VCaP (cell line): Measurements from ENCODE around the gene TEK.

ENCODE experiments used
- H3K27ac ChIP-seq: fragments of 450-650 bp; 2 replicates; pipeline ENCODE4 v1.5.1; 2017
- TF ChIP-seq, protein P1 (sequence below): fragments of 450-650 bp; conservative IDR thresholded peaks from 2 replicates; pipeline ENCODE4 v1.5.1; 2017; ENCODE audit warnings: mild to moderate bottlenecking, moderate library complexity

Gene TEK

DNA sequence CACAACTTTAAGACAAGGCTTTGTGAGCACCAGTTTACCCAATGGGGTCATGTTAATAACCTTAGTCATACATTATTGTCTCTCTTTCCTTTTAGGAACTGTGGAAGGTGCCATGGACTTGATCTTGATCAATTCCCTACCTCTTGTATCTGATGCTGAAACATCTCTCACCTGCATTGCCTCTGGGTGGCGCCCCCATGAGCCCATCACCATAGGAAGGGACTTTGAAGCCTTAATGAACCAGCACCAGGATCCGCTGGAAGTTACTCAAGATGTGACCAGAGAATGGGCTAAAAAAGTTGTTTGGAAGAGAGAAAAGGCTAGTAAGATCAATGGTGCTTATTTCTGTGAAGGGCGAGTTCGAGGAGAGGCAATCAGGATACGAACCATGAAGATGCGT, 48.7 kb downstream of the TEK start:
- H3K27ac ChIP-seq: no peak overlapping the region
- TF ChIP-seq, protein P1, sequence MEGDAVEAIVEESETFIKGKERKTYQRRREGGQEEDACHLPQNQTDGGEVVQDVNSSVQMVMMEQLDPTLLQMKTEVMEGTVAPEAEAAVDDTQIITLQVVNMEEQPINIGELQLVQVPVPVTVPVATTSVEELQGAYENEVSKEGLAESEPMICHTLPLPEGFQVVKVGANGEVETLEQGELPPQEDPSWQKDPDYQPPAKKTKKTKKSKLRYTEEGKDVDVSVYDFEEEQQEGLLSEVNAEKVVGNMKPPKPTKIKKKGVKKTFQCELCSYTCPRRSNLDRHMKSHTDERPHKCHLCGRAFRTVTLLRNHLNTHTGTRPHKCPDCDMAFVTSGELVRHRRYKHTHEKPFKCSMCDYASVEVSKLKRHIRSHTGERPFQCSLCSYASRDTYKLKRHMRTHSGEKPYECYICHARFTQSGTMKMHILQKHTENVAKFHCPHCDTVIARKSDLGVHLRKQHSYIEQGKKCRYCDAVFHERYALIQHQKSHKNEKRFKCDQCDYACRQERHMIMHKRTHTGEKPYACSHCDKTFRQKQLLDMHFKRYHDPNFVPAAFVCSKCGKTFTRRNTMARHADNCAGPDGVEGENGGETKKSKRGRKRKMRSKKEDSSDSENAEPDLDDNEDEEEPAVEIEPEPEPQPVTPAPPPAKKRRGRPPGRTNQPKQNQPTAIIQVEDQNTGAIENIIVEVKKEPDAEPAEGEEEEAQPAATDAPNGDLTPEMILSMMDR: no peak

DNA sequence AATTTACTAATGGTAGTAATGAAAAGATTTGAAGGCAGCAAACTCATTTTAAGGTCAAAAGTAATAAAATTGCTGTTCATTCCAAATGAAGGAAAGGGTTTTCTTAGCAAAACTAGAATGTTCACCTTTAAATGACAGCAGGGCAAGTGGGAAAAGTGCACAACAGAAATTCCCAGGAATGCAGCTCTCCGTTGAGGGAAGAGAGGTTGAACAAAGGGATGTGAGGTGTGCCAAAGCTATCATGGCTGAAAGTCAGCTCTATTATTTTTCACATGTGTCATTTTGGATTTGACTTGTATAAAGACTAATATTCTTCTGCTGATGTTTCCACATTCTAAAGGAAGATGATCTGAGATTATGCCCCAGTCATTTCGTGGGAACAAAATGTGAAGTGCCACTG, 51.6 kb downstream of the TEK start:
- TF ChIP-seq, protein P1: no peak
- no peak overlapping the region for H3K27ac ChIP-seq

DNA sequence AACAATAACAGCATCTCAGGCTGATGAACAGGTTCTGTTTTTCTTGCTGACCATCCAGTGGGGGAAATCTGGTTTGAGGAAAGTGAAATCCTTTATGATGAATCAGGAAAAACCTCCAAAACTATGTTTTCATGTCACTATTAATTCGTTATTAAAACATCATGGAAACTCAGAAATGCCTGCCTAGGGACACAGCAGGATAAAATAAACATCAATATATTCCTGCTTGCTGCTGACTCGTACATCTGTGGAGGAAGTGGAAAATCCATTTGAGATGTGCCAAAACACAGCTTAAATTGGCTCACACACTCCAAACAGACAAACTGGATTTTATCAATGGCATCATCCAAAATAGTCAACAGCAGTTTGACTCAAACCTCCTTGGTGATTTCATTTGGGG, 53.0 kb downstream of the TEK start:
- H3K27ac ChIP-seq: no peak overlapping the region
- TF ChIP-seq, protein P1: no peak

DNA sequence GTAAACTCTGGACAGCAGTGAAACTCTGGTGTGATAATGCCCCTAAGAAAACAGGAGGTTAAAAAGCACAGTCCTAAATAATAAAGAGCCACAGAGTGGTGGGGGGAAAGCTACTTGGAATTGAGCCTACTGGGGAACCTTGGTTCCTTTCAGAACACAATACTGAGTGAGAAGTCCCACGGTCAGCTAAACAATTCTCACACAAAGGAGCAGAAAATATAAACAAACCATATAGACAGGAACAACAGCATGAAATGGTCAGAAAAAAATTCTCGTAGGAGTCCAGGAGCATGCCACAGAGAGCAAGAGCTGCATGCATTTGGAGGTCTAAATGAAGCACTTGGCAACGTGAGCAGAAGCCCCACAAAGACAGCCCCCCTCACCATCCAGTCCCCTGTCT, 56.0 kb downstream of the TEK start:
- TF ChIP-seq, protein P1: no peak
- H3K27ac ChIP-seq: no peak overlapping the region

DNA sequence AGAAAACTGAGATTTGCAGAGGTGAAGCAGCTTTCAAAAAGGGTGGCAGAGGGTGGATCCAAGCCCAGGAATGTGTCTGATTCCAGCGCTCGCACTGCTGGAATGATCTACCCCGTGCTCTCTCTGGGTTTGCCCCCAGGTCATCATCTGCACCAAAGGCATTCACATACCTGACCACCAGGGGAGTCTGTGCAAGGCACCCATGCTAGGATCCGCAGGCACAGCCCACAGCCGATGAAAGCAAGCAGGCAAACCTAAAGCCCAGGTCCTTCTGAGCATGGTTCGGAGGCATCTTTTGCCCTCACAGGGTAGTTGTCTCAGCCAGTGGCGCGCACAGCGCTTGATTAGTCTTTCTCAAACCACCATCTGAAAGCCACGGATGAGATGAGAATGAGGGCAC, 56.6 kb downstream of the TEK start:
- TF ChIP-seq, protein P1: peak; percentile 45
- H3K27ac ChIP-seq: no peak overlapping the region

DNA sequence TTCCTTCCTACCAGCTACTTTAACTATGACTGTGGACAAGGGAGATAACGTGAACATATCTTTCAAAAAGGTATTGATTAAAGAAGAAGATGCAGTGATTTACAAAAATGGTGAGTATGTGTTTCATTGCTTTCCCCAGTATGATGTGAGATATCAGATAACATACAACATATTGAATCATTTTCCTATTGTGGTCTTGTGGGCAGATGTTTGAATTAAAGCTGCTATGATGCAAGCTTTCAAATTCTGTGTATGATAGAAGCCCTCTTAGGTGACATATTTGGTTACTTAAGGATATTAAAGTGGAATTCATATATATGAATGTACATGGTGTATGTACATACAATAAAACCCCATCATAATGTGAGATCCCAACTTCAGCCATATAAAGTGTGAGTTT, 59.5 kb downstream of the TEK start:
- TF ChIP-seq, protein P1: no peak
- H3K27ac ChIP-seq: no peak overlapping the region

DNA sequence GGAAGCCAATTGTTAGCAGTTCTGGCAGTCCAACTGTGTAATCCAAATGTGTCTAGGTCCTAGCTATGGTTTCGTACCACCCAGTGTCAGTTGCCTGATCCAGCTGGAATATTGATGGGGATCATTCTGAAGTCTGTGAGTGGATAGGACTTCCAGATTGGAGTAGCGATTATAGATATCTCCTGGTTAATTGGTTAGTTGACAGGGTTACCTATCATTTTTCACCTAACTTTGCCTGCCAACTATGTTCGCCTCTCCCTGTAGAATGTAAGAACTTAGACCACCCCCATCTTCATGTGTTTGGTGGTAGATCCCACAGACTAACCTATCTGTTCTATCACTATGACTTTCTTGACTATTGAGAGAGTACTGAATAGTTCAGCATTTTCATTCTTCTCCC, 59.9 kb downstream of the TEK start:
- no peak overlapping the region for H3K27ac ChIP-seq
- TF ChIP-seq, protein P1: no peak

DNA sequence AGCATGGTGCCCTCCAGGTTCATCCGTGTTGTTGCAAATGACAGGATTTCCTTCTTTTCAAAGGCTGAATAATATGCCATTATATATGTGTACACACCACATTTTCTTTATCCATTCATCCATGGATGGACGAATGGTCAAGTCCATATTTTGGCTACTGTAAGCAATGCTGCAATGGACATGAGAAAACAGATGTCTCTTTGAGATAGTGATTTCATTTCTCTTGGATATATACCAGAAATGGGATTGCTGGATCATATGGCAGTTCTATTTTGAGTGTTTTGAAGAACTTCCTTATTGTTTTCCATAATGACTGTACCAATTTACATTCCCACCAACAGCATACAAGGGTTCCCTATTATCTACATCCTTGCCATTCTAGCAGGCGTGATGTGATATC, 67.9 kb downstream of the TEK start:
- TF ChIP-seq, protein P1: no peak
- H3K27ac ChIP-seq: no peak overlapping the region
